Hepatocyte (in vitro differentiated cells): ENCODE results near the gene TENM4.
"Not testable (repeated sequence)": the region's sequence is repeated elsewhere in the genome, so short reads cannot be mapped to it uniquely, and the experiment has no call there.

ENCODE experiments used
- EZH2 ChIP-seq: fragments of 200-600 bp; sonication (generic); IDR thresholded peaks from 2 replicates; pipeline ENCODE4 v1.6.1; 2016; ENCODE audit warnings: antibody characterized with exemption, mild to moderate bottlenecking, borderline replicate concordance
- TF ChIP-seq, protein P1 (sequence below): fragments of 200-600 bp; sonication (generic); IDR thresholded peaks from 2 replicates; pipeline ENCODE4 v1.5.1; 2016; ENCODE audit warnings: antibody characterized with exemption, mild to moderate bottlenecking; ENCODE audit not compliant: poor library complexity

DNA sequence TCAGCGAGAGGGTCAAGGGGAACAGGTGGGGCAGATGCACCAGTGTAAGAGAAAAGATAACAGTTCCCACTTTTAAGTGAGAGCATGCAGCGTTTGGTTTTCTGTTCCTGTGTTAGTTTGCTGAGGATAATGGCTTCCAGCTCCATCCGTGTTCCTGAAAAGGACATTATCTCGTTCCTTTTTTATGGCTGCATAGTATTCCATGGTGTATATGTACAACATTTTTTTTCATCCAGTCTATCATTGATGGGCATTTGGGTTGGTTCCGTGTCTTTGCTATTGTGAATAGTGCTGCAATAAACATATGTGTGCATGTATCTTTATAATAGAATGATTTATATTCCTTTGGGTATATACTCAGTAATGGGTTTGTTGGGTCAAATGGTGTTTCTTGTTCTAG is 218.7 kb downstream of the TENM4 start:
- TF ChIP-seq, protein P1, sequence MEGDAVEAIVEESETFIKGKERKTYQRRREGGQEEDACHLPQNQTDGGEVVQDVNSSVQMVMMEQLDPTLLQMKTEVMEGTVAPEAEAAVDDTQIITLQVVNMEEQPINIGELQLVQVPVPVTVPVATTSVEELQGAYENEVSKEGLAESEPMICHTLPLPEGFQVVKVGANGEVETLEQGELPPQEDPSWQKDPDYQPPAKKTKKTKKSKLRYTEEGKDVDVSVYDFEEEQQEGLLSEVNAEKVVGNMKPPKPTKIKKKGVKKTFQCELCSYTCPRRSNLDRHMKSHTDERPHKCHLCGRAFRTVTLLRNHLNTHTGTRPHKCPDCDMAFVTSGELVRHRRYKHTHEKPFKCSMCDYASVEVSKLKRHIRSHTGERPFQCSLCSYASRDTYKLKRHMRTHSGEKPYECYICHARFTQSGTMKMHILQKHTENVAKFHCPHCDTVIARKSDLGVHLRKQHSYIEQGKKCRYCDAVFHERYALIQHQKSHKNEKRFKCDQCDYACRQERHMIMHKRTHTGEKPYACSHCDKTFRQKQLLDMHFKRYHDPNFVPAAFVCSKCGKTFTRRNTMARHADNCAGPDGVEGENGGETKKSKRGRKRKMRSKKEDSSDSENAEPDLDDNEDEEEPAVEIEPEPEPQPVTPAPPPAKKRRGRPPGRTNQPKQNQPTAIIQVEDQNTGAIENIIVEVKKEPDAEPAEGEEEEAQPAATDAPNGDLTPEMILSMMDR = not testable (repeated sequence)
- TF ChIP-seq EZH2 = not testable (repeated sequence)
